ENCODE measurements around the gene LEMD2.

The LEMD2 gene

GRCh38 chr6:33820243-33820642, 31.3 kb upstream of the LEMD2 start:
- DNase-seq (ENCODE audit: low spot score), result no peak

GRCh38 chr6:33819021-33819420, 30.1 kb upstream of the LEMD2 start:
- no peak for DNase-seq (ENCODE audit: low spot score)

- no peak for DNase-seq (ENCODE audit: low spot score)
Measured at GRCh38 chr6:33818293-33818692, 29.4 kb upstream of the LEMD2 start.

- no peak for DNase-seq (ENCODE audit: low spot score)
Measured at GRCh38 chr6:33817489-33817888, 28.6 kb upstream of the LEMD2 start.

- no peak for DNase-seq (ENCODE audit: low spot score)
Measured at GRCh38 chr6:33816911-33817310, 28.0 kb upstream of the LEMD2 start.

- DNase-seq (ENCODE audit: low spot score), result peak; percentile 74
Measured at GRCh38 chr6:33815854-33816253, 26.9 kb upstream of the LEMD2 start.

GRCh38 chr6:33813990-33814985, 25.4 kb upstream of the LEMD2 start:
- DNase-seq (ENCODE audit: low spot score), result no peak

- DNase-seq (ENCODE audit: low spot score), result no peak
Measured at GRCh38 chr6:33813246-33813904, 24.4 kb upstream of the LEMD2 start.

GRCh38 chr6:33812669-33813068, 23.7 kb upstream of the LEMD2 start:
- DNase-seq (ENCODE audit: low spot score), result peak; percentile 61

GRCh38 chr6:33809594-33809993, 20.7 kb upstream of the LEMD2 start:
- no peak for DNase-seq (ENCODE audit: low spot score)

- no peak for DNase-seq (ENCODE audit: low spot score)
Measured at GRCh38 chr6:33808641-33809180, 19.8 kb upstream of the LEMD2 start.

- no peak for DNase-seq (ENCODE audit: low spot score)
Measured at GRCh38 chr6:33807606-33808005, 18.7 kb upstream of the LEMD2 start.

GRCh38 chr6:33806841-33807240, 17.9 kb upstream of the LEMD2 start:
- no peak for DNase-seq (ENCODE audit: low spot score)

GRCh38 chr6:33803571-33804053, 14.7 kb upstream of the LEMD2 start, which contains the start of gene MLN:
TSS of gene MLN (minus strand) at chr6:33804003. CDS start at chr6:33801163, 2,840 bp downstream.
- DNase-seq (ENCODE audit: low spot score), result no peak

- peak; percentile 19 for DNase-seq (ENCODE audit: low spot score)
Measured at GRCh38 chr6:33802186-33802958, 13.4 kb upstream of the LEMD2 start.

- no peak for DNase-seq (ENCODE audit: low spot score)
Measured at GRCh38 chr6:33801611-33802010, 12.7 kb upstream of the LEMD2 start.

- DNase-seq (ENCODE audit: low spot score), result no peak
Measured at GRCh38 chr6:33800248-33800969, 11.5 kb upstream of the LEMD2 start.

GRCh38 chr6:33799454-33800113, 10.7 kb upstream of the LEMD2 start:
- DNase-seq (ENCODE audit: low spot score), result no peak

- DNase-seq (ENCODE audit: low spot score), result no peak
Measured at GRCh38 chr6:33798343-33798848, 9.5 kb upstream of the LEMD2 start.
